Endodermal cell (in vitro differentiated cells): ENCODE measurements around the gene PITPNC1. TPM values are rescaled to one million over a fixed set of nuclear protein-coding genes. Genes with fewer than 3 reads are reported as not detected.

Experiments used
- DNase-seq: peaks from one replicate; pipeline ENCODE4 v3.0.0-alpha.2; 2017
- H3K27ac ChIP-seq: 2 replicates; pipeline ENCODE4 v1.5.1; 2013; ENCODE audit warnings: mild to moderate bottlenecking, low read depth, low read length, moderate library complexity
- H3K27me3 ChIP-seq: 2 replicates; pipeline ENCODE4 v1.6.1; 2013; ENCODE audit warnings: mild to moderate bottlenecking, low read length, moderate library complexity; ENCODE audit not compliant: insufficient read depth, control insufficient read depth, poor library complexity, severe bottlenecking
- H3K36me3 ChIP-seq: 2 replicates; pipeline ENCODE4 v1.7.0; 2013; ENCODE audit warnings: mild to moderate bottlenecking, low read length, moderate library complexity; ENCODE audit not compliant: control insufficient read depth, insufficient read depth
- H3K4me1 ChIP-seq: one replicate; pipeline ENCODE4 v1.7.0; 2013; ENCODE audit warnings: low read length; ENCODE audit not compliant: control insufficient read depth, insufficient read depth
- H3K4me3 ChIP-seq: 2 replicates; pipeline ENCODE4 v1.5.1; 2013; ENCODE audit warnings: mild to moderate bottlenecking, low read length, moderate library complexity
- H3K9ac ChIP-seq: 2 replicates; pipeline ENCODE4 v1.6.1; 2013; ENCODE audit warnings: mild to moderate bottlenecking, low read length, moderate library complexity; ENCODE audit not compliant: poor library complexity, severe bottlenecking; ENCODE audit errors: extremely low read depth
- H3K9me3 ChIP-seq: 2 replicates; pipeline ENCODE4 v1.6.1; 2013; ENCODE audit warnings: mild to moderate bottlenecking, low read length, moderate library complexity; ENCODE audit not compliant: control insufficient read depth
- H3K27ac Mint-ChIP-seq: 2 replicates; pipeline ENCODE4 v1.8.0; 2020; ENCODE audit warnings: mixed read lengths
- H3K27me3 Mint-ChIP-seq: 2 replicates; pipeline ENCODE4 v1.8.0; 2021; ENCODE audit warnings: mild to moderate bottlenecking, mixed read lengths; ENCODE audit not compliant: insufficient read depth
- H3K36me3 Mint-ChIP-seq: 2 replicates; pipeline ENCODE4 v1.8.0; 2020; ENCODE audit warnings: low read depth, mixed read lengths
- H3K4me1 Mint-ChIP-seq: 2 replicates; pipeline ENCODE4 v1.8.0; 2020; ENCODE audit warnings: mixed read lengths
- H3K4me3 Mint-ChIP-seq: 2 replicates; pipeline ENCODE4 v1.8.0; 2020; ENCODE audit warnings: mild to moderate bottlenecking, moderate library complexity, mixed read lengths
- H3K9me3 Mint-ChIP-seq: 2 replicates; pipeline ENCODE4 v1.8.0; 2020; ENCODE audit warnings: mild to moderate bottlenecking, mixed read lengths
- WGBS, 2 experiments: methylation state at CpG; one replicate each; pipeline versions ENCODE4 v1.1.5 to v1.1.7; 2013; ENCODE audit warnings: missing lambda C conversion rate in 2 of 2, mixed read lengths in 1 of 2; ENCODE audit not compliant: insufficient coverage in 1 of 2, insufficient read length in 1 of 2; 5-methylcytosine and 5-hydroxymethylcytosine counted together
- total RNA-seq, 2 donors: library from RNA; stranded (reverse); fragmentation: NEBNext Ultra II Directional in 1 of 2; extraction: Animal tissue kit (Norgen Biotek cat#: 25700) in 1 of 2; gene quantifications; 2 replicates in 1 of 2; 3 replicates in 1 of 2; pipeline ENCODE4 v1.2.1, GENCODE V29; 2021
- TF ChIP-seq, protein P1 (sequence below): fragments of 200-600 bp; sonication (generic); conservative IDR thresholded peaks from 2 replicates; pipeline ENCODE4 v1.5.0; 2021; ENCODE audit warnings: antibody characterized with exemption, mild to moderate bottlenecking

Gene PITPNC1
- total RNA-seq, 2 donors from 2014 or later = 28.9 to 36.4 TPM

DNA sequence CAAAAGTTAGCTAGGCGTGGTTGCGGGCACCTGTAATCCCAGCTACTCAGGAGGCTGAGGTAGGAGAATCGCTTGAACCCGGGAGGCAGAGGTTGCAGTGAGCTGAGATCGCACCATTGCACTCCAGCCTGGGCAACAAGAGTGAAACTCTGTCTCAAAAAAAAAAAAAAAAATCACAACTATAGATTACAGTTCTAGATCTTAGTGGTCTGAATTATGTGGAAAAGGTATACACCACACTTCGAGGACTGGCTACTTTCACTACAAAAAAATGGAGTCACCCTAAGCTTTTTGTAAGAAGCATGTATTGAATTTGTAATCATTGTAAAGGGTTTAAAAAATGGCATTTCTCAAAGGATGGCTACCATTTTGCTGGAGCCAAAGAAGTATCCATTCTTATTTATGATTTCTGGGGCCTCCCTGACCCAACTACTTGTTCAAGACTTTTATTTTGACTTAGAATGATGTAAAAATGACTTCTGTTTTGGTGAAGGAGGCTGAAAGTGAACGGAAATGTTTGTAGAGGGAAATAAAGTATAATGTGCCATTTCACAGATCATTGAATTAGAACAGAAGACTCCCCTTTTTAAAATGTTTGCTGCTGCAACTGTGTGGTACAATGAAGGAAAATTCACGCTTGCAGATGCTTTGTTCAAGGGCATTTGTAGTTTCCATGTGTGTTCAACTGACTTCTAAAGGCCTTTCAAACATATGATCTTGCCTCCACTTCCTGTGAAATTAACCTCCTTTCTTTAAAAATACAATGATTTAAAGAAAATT lies 303.6 kb downstream of the PITPNC1 start:
- H3K9me3 Mint-ChIP-seq = no peaks in the 10 kb centered on the region
- no peaks in the 10 kb centered on the region for H3K9me3 ChIP-seq
- no peak overlapping the region for H3K27ac Mint-ChIP-seq
- H3K9ac ChIP-seq = no peak overlapping the region
- WGBS, 2 experiments = 97 to 100% methylated on average over 2 to 5 of the region's 8 CpGs
- peaks cover 17% of the 10 kb centered on the region for H3K36me3 Mint-ChIP-seq
- H3K27me3 Mint-ChIP-seq = no peaks in the 10 kb centered on the region
- no peak overlapping the region for H3K27ac ChIP-seq
- DNase-seq = no peak
- no peak overlapping the region for H3K4me3 ChIP-seq
- H3K36me3 ChIP-seq = peaks cover 4% of the 10 kb centered on the region
- no peaks in the 10 kb centered on the region for H3K4me1 ChIP-seq
- TF ChIP-seq, protein P1, sequence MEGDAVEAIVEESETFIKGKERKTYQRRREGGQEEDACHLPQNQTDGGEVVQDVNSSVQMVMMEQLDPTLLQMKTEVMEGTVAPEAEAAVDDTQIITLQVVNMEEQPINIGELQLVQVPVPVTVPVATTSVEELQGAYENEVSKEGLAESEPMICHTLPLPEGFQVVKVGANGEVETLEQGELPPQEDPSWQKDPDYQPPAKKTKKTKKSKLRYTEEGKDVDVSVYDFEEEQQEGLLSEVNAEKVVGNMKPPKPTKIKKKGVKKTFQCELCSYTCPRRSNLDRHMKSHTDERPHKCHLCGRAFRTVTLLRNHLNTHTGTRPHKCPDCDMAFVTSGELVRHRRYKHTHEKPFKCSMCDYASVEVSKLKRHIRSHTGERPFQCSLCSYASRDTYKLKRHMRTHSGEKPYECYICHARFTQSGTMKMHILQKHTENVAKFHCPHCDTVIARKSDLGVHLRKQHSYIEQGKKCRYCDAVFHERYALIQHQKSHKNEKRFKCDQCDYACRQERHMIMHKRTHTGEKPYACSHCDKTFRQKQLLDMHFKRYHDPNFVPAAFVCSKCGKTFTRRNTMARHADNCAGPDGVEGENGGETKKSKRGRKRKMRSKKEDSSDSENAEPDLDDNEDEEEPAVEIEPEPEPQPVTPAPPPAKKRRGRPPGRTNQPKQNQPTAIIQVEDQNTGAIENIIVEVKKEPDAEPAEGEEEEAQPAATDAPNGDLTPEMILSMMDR = no peak
- H3K27me3 ChIP-seq = no peaks in the 10 kb centered on the region
- peaks cover 6% of the 10 kb centered on the region for H3K4me1 Mint-ChIP-seq
- no peak overlapping the region for H3K4me3 Mint-ChIP-seq

DNA sequence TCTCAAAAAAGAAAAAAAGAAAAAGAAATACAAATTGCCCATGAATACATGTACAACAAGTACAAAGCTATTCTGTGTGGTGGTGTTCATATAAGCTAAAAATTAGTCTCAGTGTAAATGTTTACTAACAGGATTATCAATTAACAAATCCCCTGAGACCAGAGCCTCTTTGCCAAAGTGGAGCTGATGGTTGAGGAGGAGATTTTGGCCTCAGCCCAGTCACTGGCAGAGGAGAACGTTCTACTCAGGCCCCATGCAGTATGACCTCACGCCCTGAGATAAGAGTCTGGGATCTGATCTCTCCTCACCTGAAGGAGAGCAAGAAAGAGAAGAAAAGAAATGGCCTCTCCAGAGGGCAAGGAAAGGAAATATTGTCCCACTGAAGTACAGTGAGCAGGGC lies 305.1 kb downstream of the PITPNC1 start:
- Mint-ChIP-seq H3K4me3 (no peak overlapping the region), H3K9me3 (no peaks in the 10 kb centered on the region), H3K4me1 (peaks cover 6% of the 10 kb centered on the region), H3K27me3 (no peaks in the 10 kb centered on the region), H3K27ac (peak overlapping the region; percentile 67), H3K36me3 (peaks cover 13% of the 10 kb centered on the region)
- no peaks in the 10 kb centered on the region for H3K9me3 ChIP-seq
- no peaks in the 10 kb centered on the region for H3K36me3 ChIP-seq
- TF ChIP-seq, protein P1 = no peak
- 79 to 87% methylated on average over 2 of the region's 2 CpGs for WGBS, 2 experiments
- no peak overlapping the region for H3K9ac ChIP-seq
- no peaks in the 10 kb centered on the region for H3K27me3 ChIP-seq
- no peaks in the 10 kb centered on the region for H3K4me1 ChIP-seq
- H3K4me3 ChIP-seq = no peak overlapping the region
- H3K27ac ChIP-seq = no peak overlapping the region
- no peak for DNase-seq

DNA sequence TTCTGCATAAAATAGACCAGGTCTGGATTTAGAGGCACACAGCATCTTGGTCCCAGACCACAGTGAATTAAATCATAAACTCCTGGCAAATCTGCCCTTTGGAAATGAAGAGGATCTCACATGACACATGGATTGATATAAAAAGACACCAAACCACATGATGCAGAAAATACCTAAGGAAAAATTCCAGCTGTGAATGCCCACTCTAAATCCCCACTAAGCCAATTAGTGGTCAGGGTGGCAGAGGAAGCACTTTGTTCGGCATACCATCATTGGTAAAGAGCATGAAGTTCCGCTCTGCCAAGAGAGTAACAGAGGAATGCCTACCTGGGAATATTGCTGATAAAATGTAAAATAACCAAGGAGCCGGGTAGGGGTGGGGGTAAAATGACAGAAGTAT lies 308.3 kb downstream of the PITPNC1 start:
- no peaks in the 10 kb centered on the region for H3K9me3 ChIP-seq
- H3K4me3 ChIP-seq = no peak overlapping the region
- H3K9ac ChIP-seq = no peak overlapping the region
- Mint-ChIP-seq H3K4me1 (peaks cover 5% of the 10 kb centered on the region), H3K36me3 (peaks cover 10% of the 10 kb centered on the region), H3K4me3 (no peak overlapping the region), H3K27me3 (no peaks in the 10 kb centered on the region), H3K27ac (no peak overlapping the region), H3K9me3 (no peaks in the 10 kb centered on the region)
- 91 to 100% methylated on average over 1 to 3 of the region's 3 CpGs for WGBS, 2 experiments
- H3K4me1 ChIP-seq = no peaks in the 10 kb centered on the region
- no peaks in the 10 kb centered on the region for H3K27me3 ChIP-seq
- DNase-seq = no peak
- no peaks in the 10 kb centered on the region for H3K36me3 ChIP-seq
- TF ChIP-seq, protein P1 = no peak
- no peak overlapping the region for H3K27ac ChIP-seq
